Heart left ventricle (tissue), 16 donors: ENCODE data around the gene ZNF771. TPM values are rescaled to one million over a fixed set of nuclear protein-coding genes. Genes with fewer than 3 reads are reported as not detected.

Experiments used
- ATAC-seq, 4 donors: fragments of 200-7000 bp; cut with Tn5 transposase; one replicate each; pipeline ENCODE4 v1.9.1; 2020 to 2022; ENCODE audit warnings: moderate library complexity in 4 of 4, mild to moderate bottlenecking in 3 of 4, moderate number of reproducible peaks in 1 of 4
- DNase-seq, 5 donors: peaks; one replicate each; pipeline ENCODE4 v3.0.0-alpha.2; 2020
- H3K27ac ChIP-seq, 12 donors: fragments of 200-600 bp; sonication (generic) in 4 of 12; one replicate each; pipeline versions ENCODE4 v1.5.0 to v1.8.0; 2016 to 2022; ENCODE audit warnings: mild to moderate bottlenecking in 2 of 12
- H3K27me3 ChIP-seq, 9 donors: fragments of 200-600 bp; sonication (generic) in 2 of 9; one replicate each; pipeline versions ENCODE4 v1.5.1 to v1.8.0; 2016 to 2022; ENCODE audit warnings: mild to moderate bottlenecking in 3 of 9
- H3K36me3 ChIP-seq, 9 donors: fragments of 200-600 bp; sonication (generic) in 2 of 9; one replicate each; pipeline versions ENCODE4 v1.5.0 to v1.8.0; 2018 to 2022; ENCODE audit warnings: mild to moderate bottlenecking in 2 of 9
- H3K4me1 ChIP-seq, 12 donors: fragments of 200-600 bp; sonication (generic) in 4 of 12; one replicate each; pipeline versions ENCODE4 v1.5.0 to v1.8.0; 2016 to 2022; ENCODE audit warnings: mild to moderate bottlenecking in 3 of 12
- H3K4me3 ChIP-seq, 12 donors: fragments of 200-600 bp; sonication (generic) in 4 of 12; one replicate each; pipeline versions ENCODE4 v1.5.0 to v1.8.0; 2017 to 2022; ENCODE audit warnings: mild to moderate bottlenecking in 9 of 12, moderate library complexity in 4 of 12
- H3K9me3 ChIP-seq, 12 donors: fragments of 200-600 bp; sonication (generic) in 4 of 12; one replicate each; pipeline versions ENCODE4 v1.5.0 to v1.8.0; 2016 to 2022; ENCODE audit warnings: mild to moderate bottlenecking in 1 of 12
- CTCF ChIP-seq, 12 donors: fragments of 200-600 bp; sonication (generic) in 4 of 12; IDR thresholded peaks; one replicate each; pipeline versions ENCODE4 v1.5.0 to v1.8.0; 2018 to 2022; ENCODE audit warnings: antibody characterized with exemption in 12 of 12, mild to moderate bottlenecking in 5 of 12
- POLR2A ChIP-seq, 2 donors: fragments of 450-650 bp; IDR thresholded peaks; one replicate each; pipeline ENCODE4 v1.6.1; 2017; ENCODE audit warnings: antibody characterized with exemption in 2 of 2, mild to moderate bottlenecking in 2 of 2, moderate library complexity in 2 of 2
- WGBS, 4 donors: extraction: QIAGEN DNeasy Blood & Tissue Kit in 2 of 4; methylation state at CpG; one replicate each; pipeline versions ENCODE4 v1.1.5 to v1.1.7; 2013 to 2018; 5-methylcytosine and 5-hydroxymethylcytosine counted together
- intact Hi-C, 10 donors: fragments of 100-400 bp; cut with DNase I; formaldehyde crosslinking; loops; one replicate each; pipeline versions ENCODE4 v1.11.1 to v1.14.2; 2022
- polyA plus RNA-seq, 2 donors: library from polyadenylated mRNA; stranded (reverse); fragments of 200-250 nt; gene quantifications; one replicate each; pipeline ENCODE4 v1.2.3, GENCODE V29; 2013
- total RNA-seq, 9 donors: library from RNA; depleted of rRNA in 2 of 9; stranded (reverse); fragments of >200 nt in 2 of 9; fragmentation: NEBNext Ultra II Directional in 3 of 9; extraction: Animal tissue kit (Norgen Biotek cat#: 25700) in 3 of 9; gene quantifications; one replicate each; pipeline versions ENCODE4 v1.1.0 to v1.2.4, GENCODE V29; 2016 to 2023
- donor health status: ischemic (EF 13 %, LVEDD 7.1; RV severe dilation, severe dysfunction).
- donor health status: healthy with polysubstance abuse.
- donor health status: DM: no; HTN: yes; CAD: no.
- donor health status: DM: no; HTN: no; CAD: no.
- donor health status: ischemic (EF 25% LVEDD 6.9; RV normal size, moderate dysfunction).
- donor health status: ischemic (EF 25% LVEDD 5.7; RV mildly dilated, moderate dysfunction).
- donor health status: healthy.
- donor health status: DM: yes; HTN: yes; CAD: no.
- donor health status: ischemic (EF 35%, LVEDD 5.7; RV mildly dilated, moderate dysfunction).
- donor health status: nonischemic (EF 11% LVEDD 7.7; RV severe dilation, severe dysfunction).
- donor health status: DM: yes; HTN: yes; CAD: no.
- donor health status: PGD.
- donor health status: ischemic (EF 29% LVEDD 5.4; RV normal size, mild dysfunction).
- donor health status: nonischemic (EF 23%, LVEDD 6.1; RV moderate dilation, normal function).

Gene ZNF771
- total and polyA plus RNA-seq, 11 donors, result 4.4 to 18.8 (median 6.8) TPM

- Histone ChIP-seq H3K4me3 (peak overlapping the region; percentile 63 to 82 (median 70)), H3K27ac (peak overlapping the region; percentile 97 to 100 (median 99)), H3K36me3 (no peaks in the 10 kb centered on the region), H3K27me3 (no peaks in the 10 kb centered on the region), H3K9me3 (no peaks in the 10 kb centered on the region), H3K4me1 (peaks cover 0 to 44% (median 15%) of the 10 kb centered on the region in 12 donors)
- ATAC-seq, result peak; percentile 96 to 98 (median 98)
- intact Hi-C loops, result loop anchor here in 4 of 10 donors (1.0 to 2.0 kb wide), 3 partner anchors 16 to 28 kb away; partner anchors contain the start of genes ZNF48 (in 3 of the 4) and ZNF771 (in 1 of the 4)
- TF ChIP-seq POLR2A (IDR thresholded peaks at IDR 0.05) (peak in 1 of 2 donors; percentile 86), CTCF (IDR thresholded peaks at IDR 0.05) (peak in 5 of 12 donors; percentile 6 to 39 (median 25))
- WGBS, 4 donors, result 0 to 1% (median 1%) methylated on average over 46 to 67 of the region's 67 CpGs
- DNase-seq, result peak; percentile 99 to 100 (median 99)
Measured at GRCh38 chr16:30378236-30379157, 28.9 kb upstream of the ZNF771 start.

DNA sequence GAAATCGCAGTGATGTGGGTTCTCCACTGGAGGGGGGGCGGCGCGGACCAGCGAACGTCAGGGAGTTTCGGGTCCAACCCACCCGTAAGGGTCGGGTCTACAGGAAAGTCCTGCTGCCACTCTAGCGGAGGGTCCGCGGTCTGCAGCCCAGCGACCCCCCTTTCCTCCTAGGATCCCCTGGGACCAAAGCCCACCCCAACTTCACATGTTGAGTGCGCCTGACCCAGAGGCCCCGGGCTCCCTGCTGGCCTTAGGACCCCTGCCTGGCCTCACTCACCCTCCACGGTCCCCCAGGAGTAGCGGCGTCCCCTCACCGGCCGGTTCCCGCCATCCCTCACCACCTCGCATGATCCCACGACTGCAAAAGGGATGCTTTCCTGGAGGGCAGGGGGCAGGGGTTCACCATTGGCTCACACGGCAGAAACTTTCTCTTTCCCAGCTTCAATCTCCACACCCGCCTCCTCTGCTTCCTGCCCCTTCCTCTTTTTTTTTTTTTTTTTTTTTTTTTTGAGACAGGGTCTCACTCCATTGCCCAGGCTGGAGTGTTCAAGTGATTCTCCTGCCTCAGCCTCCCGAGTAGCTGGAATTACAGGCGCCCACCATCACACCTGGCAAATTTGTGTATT lies 28.1 kb upstream of the ZNF771 start:
- no peaks in the 10 kb centered on the region for H3K9me3 ChIP-seq
- DNase-seq (no peak), ATAC-seq (no peak)
- peaks cover 0 to 45% (median 15%) of the 10 kb centered on the region in 12 donors for H3K4me1 ChIP-seq
- WGBS, 4 donors, result 28 to 64% (median 48%) methylated on average over 14 to 27 of the region's 27 CpGs
- H3K27ac ChIP-seq, result peak overlapping the region; percentile 71 to 100 (median 99)
- H3K36me3 ChIP-seq, result no peaks in the 10 kb centered on the region
- no peaks in the 10 kb centered on the region for H3K27me3 ChIP-seq
- intact Hi-C loops, result loop anchor here in 3 of 10 donors (2.0 kb wide), 2 partner anchors 16 to 28 kb away; partner anchors contain the start of genes ZNF48 (in 2 of the 3) and ZNF771 (in 1 of the 3)
- no peak for TF ChIP-seq POLR2A (IDR thresholded peaks at IDR 0.05)
- TF ChIP-seq CTCF (IDR thresholded peaks at IDR 0.05), result no peak
- H3K4me3 ChIP-seq, result peak overlapping the region; percentile 63 to 82 (median 70)

DNA sequence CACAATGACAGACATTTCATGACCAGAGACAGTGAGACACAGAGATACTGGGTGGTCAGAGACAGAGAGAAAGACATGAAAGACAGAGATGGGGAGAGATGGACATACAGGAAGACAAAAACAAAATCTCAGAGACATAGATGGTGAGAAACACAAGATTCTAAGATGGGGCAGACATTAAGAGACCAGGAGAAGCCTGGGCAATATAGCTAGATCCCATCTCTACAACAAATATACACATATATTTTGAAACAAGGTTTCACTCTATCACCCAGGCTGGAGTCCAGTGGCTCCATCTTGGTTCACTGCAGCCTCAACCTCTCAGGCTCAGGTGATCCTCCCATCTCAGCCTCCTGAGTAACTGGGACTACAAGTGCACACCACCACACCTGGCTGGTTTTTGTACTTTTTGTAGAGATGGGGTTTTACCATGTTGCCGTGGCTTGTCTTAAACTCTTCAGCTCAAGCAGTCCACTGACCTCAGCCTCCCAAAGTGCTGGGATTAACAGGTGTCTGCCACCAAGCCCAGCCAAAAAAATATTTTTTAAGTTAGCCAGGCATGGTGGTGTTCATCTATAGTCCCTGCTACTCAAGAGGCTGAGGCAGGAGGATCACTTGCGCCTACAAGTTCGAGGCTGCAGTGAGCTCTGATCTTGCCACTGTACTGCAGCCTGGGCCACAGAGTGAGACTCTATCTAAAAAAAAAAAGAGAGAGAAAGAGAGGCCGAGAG lies 27.2 kb upstream of the ZNF771 start:
- Histone ChIP-seq H3K36me3 (no peaks in the 10 kb centered on the region), H3K27me3 (no peaks in the 10 kb centered on the region), H3K27ac (no peak overlapping the region), H3K9me3 (no peaks in the 10 kb centered on the region), H3K4me3 (no peak overlapping the region), H3K4me1 (peaks cover 0 to 45% (median 15%) of the 10 kb centered on the region in 12 donors)
- TF ChIP-seq POLR2A (IDR thresholded peaks at IDR 0.05) (no peak), CTCF (IDR thresholded peaks at IDR 0.05) (no peak)
- ATAC-seq, result no peak
- no peak for DNase-seq
- WGBS, 4 donors, result 90 to 95% (median 92%) methylated on average over 4 of the region's 4 CpGs
- intact Hi-C loops, result no loop called here
